Activated CD8-positive, alpha-beta memory T cell treated with anti-CD3 and anti-CD28 coated beads, Interleukin-2, amount 10 ng/mL, durations not matched to agents 7 days and 5 days (primary cell): ENCODE results near the gene COL4A4. TPM values are rescaled to one million over a fixed set of nuclear protein-coding genes. Genes with fewer than 3 reads are reported as not detected.
"Not testable (repeated sequence)": the region's sequence is repeated elsewhere in the genome, so short reads cannot be mapped to it uniquely, and the experiment has no call there.

Experiments
- ATAC-seq: fragments of 150-1000 bp; cut with Tn5 transposase; one replicate; pipeline ENCODE4 v1.10.0; 2021; ENCODE audit warnings: moderate library complexity
- CTCF ChIA-PET: fragments of 350-600 bp; sonication (Branson Sonifier 250); formaldehyde crosslinking; loops from one replicate; lab custom pipeline; 2021; ENCODE audit warnings: antibody characterized with exemption; lab: Charles Lee
- DNase-seq: peaks from one replicate; pipeline ENCODE4 v3.0.0-alpha.2; 2020
- H3K27ac Mint-ChIP-seq: one replicate; pipeline ENCODE4 v1.8.0; 2021; ENCODE audit warnings: mild to moderate bottlenecking, mixed read lengths
- H3K27me3 Mint-ChIP-seq: one replicate; pipeline ENCODE4 v1.8.0; 2021; ENCODE audit warnings: mixed read lengths
- H3K36me3 Mint-ChIP-seq: one replicate; pipeline ENCODE4 v1.8.0; 2021; ENCODE audit warnings: mild to moderate bottlenecking, mixed read lengths
- H3K4me1 Mint-ChIP-seq: one replicate; pipeline ENCODE4 v1.8.0; 2021; ENCODE audit warnings: mixed read lengths
- H3K4me3 Mint-ChIP-seq: one replicate; pipeline ENCODE4 v1.8.0; 2021; ENCODE audit warnings: mild to moderate bottlenecking, moderate library complexity, mixed read lengths
- H3K9me3 Mint-ChIP-seq: one replicate; pipeline ENCODE4 v1.8.0; 2022; ENCODE audit warnings: low read depth, mixed read lengths
- total RNA-seq, 2 experiments: library from RNA; stranded (reverse); gene quantifications; one replicate each; pipeline ENCODE4 v1.2.3, GENCODE V29; 2021

Gene COL4A4
- total RNA-seq, 2 experiments from 2014 or later = not detected

GRCh38 chr2:227183657-227184367 is 19.8 kb upstream of the COL4A4 start:
- no peak for DNase-seq
- H3K27ac Mint-ChIP-seq = no peak overlapping the region
- CTCF ChIA-PET = no interaction called here
- H3K4me1 Mint-ChIP-seq = no peaks in the 10 kb centered on the region
- H3K9me3 Mint-ChIP-seq = no peaks in the 10 kb centered on the region
- peaks cover 10% of the 10 kb centered on the region for H3K27me3 Mint-ChIP-seq
- no peaks in the 10 kb centered on the region for H3K36me3 Mint-ChIP-seq
- no peak for ATAC-seq
- H3K4me3 Mint-ChIP-seq = no peak overlapping the region

- no peak for ATAC-seq
- Mint-ChIP-seq H3K36me3 (no peaks in the 10 kb centered on the region), H3K27ac (no peak overlapping the region), H3K9me3 (no peaks in the 10 kb centered on the region), H3K27me3 (peaks cover 10% of the 10 kb centered on the region), H3K4me1 (no peaks in the 10 kb centered on the region), H3K4me3 (no peak overlapping the region)
- CTCF ChIA-PET = no interaction called here
- no peak for DNase-seq
Observed at GRCh38 chr2:227182765-227183164, 18.8 kb upstream of the COL4A4 start.

DNA sequence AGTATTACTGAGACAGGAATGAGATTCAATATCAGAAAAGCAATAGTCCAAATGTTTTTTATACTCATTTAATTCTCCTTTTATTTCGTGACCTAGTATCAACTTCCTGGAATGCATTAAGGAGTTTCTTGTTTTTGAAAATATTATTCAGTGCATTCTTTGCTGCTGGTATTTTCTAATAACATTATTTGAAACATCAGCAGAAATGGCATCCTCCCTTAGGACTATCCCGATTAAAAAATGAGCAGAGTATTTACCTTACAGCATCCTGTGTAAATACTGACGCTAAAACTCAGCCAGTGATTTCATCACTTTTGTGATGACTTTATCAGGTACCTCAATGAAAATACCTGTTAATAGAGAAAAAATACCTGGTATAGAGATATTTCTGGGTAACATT is 16.8 kb upstream of the COL4A4 start:
- no peaks in the 10 kb centered on the region for H3K36me3 Mint-ChIP-seq
- CTCF ChIA-PET = no interaction called here
- peaks cover 5% of the 10 kb centered on the region for H3K27me3 Mint-ChIP-seq
- no peak overlapping the region for H3K4me3 Mint-ChIP-seq
- no peak for DNase-seq
- no peak overlapping the region for H3K27ac Mint-ChIP-seq
- no peaks in the 10 kb centered on the region for H3K4me1 Mint-ChIP-seq
- no peaks in the 10 kb centered on the region for H3K9me3 Mint-ChIP-seq
- ATAC-seq = no peak

DNA sequence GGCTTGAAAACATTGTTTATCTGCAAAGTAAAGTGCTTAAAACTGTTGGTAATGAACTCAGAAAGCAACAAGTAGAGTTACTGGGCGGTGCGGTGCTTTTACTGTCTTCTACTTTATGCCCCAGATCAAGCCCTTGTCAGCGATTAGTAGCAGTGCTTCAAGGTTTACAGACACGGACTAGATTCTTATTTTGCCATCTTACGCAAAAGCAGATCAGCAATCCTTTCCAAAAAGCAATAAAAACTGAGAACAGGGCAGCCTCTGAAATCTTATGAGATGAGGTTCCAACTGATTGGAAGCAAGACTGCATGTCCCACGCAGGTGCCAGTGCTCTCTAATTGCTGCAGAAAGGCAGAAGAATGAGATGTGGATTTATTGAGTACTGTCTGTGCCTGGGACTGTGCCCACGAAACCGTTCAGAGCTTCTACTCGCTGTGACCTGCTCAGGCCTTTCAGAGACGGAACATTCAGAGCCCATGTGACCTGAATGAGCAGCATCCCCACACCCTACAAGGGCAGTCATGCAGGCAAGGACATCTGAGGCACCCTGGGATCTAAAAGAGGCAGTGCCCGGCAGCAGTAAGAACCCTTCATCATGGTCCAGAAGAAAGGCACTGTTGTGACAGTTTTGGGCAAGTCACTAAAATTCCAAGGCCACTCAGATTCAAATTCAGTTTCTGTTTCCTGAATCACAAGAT is 16.1 kb upstream of the COL4A4 start:
- Mint-ChIP-seq H3K4me3 (no peak overlapping the region), H3K36me3 (no peaks in the 10 kb centered on the region), H3K27me3 (peaks cover 5% of the 10 kb centered on the region), H3K9me3 (no peaks in the 10 kb centered on the region), H3K27ac (no peak overlapping the region), H3K4me1 (no peaks in the 10 kb centered on the region)
- CTCF ChIA-PET = no interaction called here
- ATAC-seq = no peak
- DNase-seq = no peak

- no peak overlapping the region for H3K4me3 Mint-ChIP-seq
- H3K4me1 Mint-ChIP-seq = no peaks in the 10 kb centered on the region
- CTCF ChIA-PET = no interaction called here
- H3K27ac Mint-ChIP-seq = no peak overlapping the region
- no peaks in the 10 kb centered on the region for H3K36me3 Mint-ChIP-seq
- DNase-seq = no peak
- ATAC-seq = no peak
- no peaks in the 10 kb centered on the region for H3K27me3 Mint-ChIP-seq
- no peaks in the 10 kb centered on the region for H3K9me3 Mint-ChIP-seq
Observed at GRCh38 chr2:227177592-227178336, 13.8 kb upstream of the COL4A4 start.

DNA sequence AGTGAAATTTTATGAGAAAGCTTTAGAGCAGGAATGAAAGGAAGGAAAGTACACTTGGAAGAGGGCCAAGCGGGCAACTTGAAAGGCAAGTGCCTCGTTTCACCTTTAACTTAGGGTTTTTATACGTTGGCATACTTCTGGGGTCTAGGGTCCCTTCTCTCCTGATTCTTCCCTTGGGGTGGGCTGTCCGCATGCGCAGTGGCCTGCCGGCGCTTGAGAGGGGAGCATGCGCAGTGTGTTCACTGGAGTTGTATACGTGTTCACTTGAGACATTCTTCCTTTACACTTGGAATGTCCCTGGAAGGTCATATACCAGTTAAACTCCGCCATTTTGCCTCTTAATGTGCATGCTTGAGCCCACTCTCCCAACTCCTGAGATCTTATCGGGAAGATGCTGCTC is 7.8 kb upstream of the COL4A4 start:
- H3K4me3 Mint-ChIP-seq, H3K4me1 Mint-ChIP-seq, H3K36me3 Mint-ChIP-seq, DNase-seq, H3K9me3 Mint-ChIP-seq, CTCF ChIA-PET, ATAC-seq, H3K27ac Mint-ChIP-seq: not testable (repeated sequence)
- H3K27me3 Mint-ChIP-seq = peaks cover 16% of the 10 kb centered on the region

GRCh38 chr2:227164763-227165291 is 822 bp upstream of the COL4A4 start:
- peak; percentile 67 for DNase-seq
- Mint-ChIP-seq H3K27ac (no peak overlapping the region), H3K4me1 (peaks cover 7% of the 10 kb centered on the region), H3K4me3 (peak overlapping the region; percentile 47), H3K9me3 (no peaks in the 10 kb centered on the region), H3K27me3 (peaks cover 67% of the 10 kb centered on the region), H3K36me3 (no peaks in the 10 kb centered on the region)
- CTCF ChIA-PET = no interaction called here
- ATAC-seq = peak; percentile 76

- H3K27me3 Mint-ChIP-seq = peaks cover 76% of the 10 kb centered on the region
- H3K9me3 Mint-ChIP-seq = no peaks in the 10 kb centered on the region
- peaks cover 7% of the 10 kb centered on the region for H3K4me1 Mint-ChIP-seq
Observed at GRCh38 chr2:227163485-227163997, 464 bp downstream of the COL4A4 start.

DNA sequence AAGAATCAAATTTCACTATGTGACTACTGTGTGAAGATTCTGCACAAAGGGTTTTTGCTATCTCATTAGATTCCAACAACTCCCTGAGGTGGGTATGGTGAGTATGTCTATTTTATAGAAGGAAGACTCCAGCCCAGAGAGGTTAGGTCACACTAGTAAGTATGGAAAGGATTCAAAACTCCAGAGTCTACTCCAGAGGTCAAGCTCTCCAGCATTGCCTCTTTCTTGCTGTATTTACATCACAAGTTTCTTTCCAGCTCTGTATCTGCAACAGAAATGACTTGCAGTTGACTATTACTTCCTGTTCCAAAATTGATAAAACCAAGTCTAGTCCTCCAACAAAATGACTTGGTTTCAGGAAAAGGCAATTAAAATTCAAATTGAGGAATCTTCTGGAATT is 2.1 kb downstream of the COL4A4 start:
- no peak overlapping the region for H3K27ac Mint-ChIP-seq
- CTCF ChIA-PET = no interaction called here
- no peak for DNase-seq

More at GRCh38 chr2:227163485-227163997, 464 bp downstream of the COL4A4 start:
- Mint-ChIP-seq H3K27ac (no peak overlapping the region), H3K36me3 (no peaks in the 10 kb centered on the region), H3K4me3 (peak overlapping the region; percentile 43)
- DNase-seq = no peak
- CTCF ChIA-PET = no interaction called here
- no peak for ATAC-seq

GRCh38 chr2:227160164-227160563 is 3.8 kb downstream of the COL4A4 start:
- Mint-ChIP-seq H3K4me1 (peaks cover 4% of the 10 kb centered on the region), H3K4me3 (no peak overlapping the region), H3K36me3 (no peaks in the 10 kb centered on the region), H3K27me3 (peaks cover 68% of the 10 kb centered on the region), H3K27ac (no peak overlapping the region), H3K9me3 (no peaks in the 10 kb centered on the region)
- CTCF ChIA-PET = no interaction called here
- no peak for DNase-seq
- ATAC-seq = no peak

More for the DNA sequence above, 2.1 kb downstream of the COL4A4 start:
- H3K4me3 Mint-ChIP-seq = no peak overlapping the region
- no peaks in the 10 kb centered on the region for H3K9me3 Mint-ChIP-seq
- no peaks in the 10 kb centered on the region for H3K36me3 Mint-ChIP-seq
- ATAC-seq = no peak
- peaks cover 7% of the 10 kb centered on the region for H3K4me1 Mint-ChIP-seq
- peaks cover 74% of the 10 kb centered on the region for H3K27me3 Mint-ChIP-seq

DNA sequence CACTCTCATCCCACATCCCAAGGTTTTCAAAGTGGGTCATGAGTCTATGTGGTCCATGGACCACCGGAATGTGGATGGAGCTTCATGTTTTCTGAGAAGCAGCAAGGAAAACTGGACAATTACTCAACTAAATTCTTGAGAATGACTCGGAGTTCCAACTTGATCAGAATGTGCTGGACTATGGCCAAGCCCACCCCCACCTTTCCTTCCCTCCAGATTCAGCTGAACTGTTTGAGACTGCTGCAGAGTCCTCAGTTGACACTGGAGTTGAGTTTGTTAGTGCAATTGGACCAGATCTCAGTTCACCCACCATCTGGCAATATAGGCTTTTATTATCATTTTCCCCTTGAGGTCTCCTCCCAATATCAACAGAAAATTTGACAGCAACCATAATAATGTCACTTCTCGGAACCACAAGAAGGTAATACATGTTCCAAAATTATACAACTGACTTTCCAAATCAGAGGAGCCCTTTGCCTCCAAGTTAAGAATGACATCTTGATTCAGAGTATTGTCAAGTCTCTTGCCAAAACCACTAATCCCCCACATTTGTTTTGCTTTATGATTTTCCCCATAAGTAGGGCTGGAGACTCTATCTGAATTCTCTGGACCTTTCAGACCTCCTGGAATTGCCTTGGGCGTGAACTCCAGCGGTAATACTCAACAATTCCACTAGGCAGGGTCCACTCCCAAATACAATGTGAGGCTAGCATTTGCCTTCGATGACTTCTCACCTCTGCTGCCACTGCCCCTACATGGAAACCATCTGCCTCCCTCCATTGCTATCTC is 8.8 kb downstream of the COL4A4 start:
- Mint-ChIP-seq H3K27me3 (peaks cover 48% of the 10 kb centered on the region), H3K4me1 (no peaks in the 10 kb centered on the region), H3K4me3 (no peak overlapping the region), H3K27ac (no peak overlapping the region), H3K36me3 (no peaks in the 10 kb centered on the region), H3K9me3 (no peaks in the 10 kb centered on the region)
- no peak for DNase-seq
- no peak for ATAC-seq
- CTCF ChIA-PET = no interaction called here

DNA sequence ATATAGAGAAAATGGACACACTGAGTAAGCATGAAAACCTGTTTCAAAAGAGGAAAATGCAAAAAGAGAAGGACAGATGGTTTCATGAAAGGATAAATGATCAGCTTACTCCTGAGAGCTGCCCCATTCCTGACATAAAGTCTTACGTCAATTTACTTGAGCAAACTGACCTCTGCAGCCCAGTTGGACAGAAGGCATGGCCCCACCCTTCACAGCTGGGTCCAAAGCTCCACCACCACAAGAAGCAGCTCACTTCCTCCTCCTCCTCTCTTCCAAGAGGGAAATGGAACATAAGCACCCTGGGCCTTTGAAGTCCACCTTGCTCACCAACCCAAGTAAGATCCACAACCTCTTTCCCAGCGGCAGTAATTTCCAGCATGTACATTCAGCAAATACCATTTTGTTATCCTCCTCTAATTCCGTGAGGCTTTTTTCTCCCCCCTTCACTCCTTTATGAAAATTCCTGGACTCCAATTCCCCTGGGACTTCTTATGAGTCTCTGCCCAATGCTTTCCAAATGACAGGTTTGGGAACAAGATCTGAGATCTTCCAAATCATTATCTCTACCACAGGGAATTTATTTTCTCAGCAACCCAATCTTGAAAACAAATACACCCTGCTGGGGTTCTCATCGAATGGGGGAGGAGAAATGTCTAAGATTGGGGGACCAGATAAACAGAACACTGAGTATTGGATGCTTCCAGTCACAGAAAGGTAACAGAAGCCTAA is 10.1 kb downstream of the COL4A4 start:
- Mint-ChIP-seq H3K36me3 (no peaks in the 10 kb centered on the region), H3K4me3 (no peak overlapping the region), H3K27me3 (peaks cover 35% of the 10 kb centered on the region), H3K4me1 (no peaks in the 10 kb centered on the region), H3K9me3 (no peaks in the 10 kb centered on the region), H3K27ac (no peak overlapping the region)
- CTCF ChIA-PET = no interaction called here
- ATAC-seq (no peak), DNase-seq (no peak)
